Activated CD8-positive, alpha-beta memory T cell treated with anti-CD3 and anti-CD28 coated beads, Interleukin-2, amount 10 ng/mL, durations not matched to agents 7 days and 5 days (primary cell): ENCODE measurements around the gene CMSS1. TPM values are rescaled to one million over a fixed set of nuclear protein-coding genes. Genes with fewer than 3 reads are reported as not detected.
A peak's percentile ranks its signal among the peaks of the same experiment; 100 is the strongest.

Source experiments
- ATAC-seq: fragments of 150-1000 bp; cut with Tn5 transposase; one replicate; pipeline ENCODE4 v1.10.0; 2021; ENCODE audit warnings: moderate library complexity
- CTCF ChIA-PET: fragments of 350-600 bp; sonication (Branson Sonifier 250); formaldehyde crosslinking; loops from one replicate; lab custom pipeline; 2021; ENCODE audit warnings: antibody characterized with exemption; lab: Charles Lee
- DNase-seq: peaks from one replicate; pipeline ENCODE4 v3.0.0-alpha.2; 2020
- H3K27ac Mint-ChIP-seq: one replicate; pipeline ENCODE4 v1.8.0; 2021; ENCODE audit warnings: mild to moderate bottlenecking, mixed read lengths
- H3K27me3 Mint-ChIP-seq: one replicate; pipeline ENCODE4 v1.8.0; 2021; ENCODE audit warnings: mixed read lengths
- H3K36me3 Mint-ChIP-seq: one replicate; pipeline ENCODE4 v1.8.0; 2021; ENCODE audit warnings: mild to moderate bottlenecking, mixed read lengths
- H3K4me1 Mint-ChIP-seq: one replicate; pipeline ENCODE4 v1.8.0; 2021; ENCODE audit warnings: mixed read lengths
- H3K4me3 Mint-ChIP-seq: one replicate; pipeline ENCODE4 v1.8.0; 2021; ENCODE audit warnings: mild to moderate bottlenecking, moderate library complexity, mixed read lengths
- H3K9me3 Mint-ChIP-seq: one replicate; pipeline ENCODE4 v1.8.0; 2022; ENCODE audit warnings: low read depth, mixed read lengths
- total RNA-seq, 2 experiments: library from RNA; stranded (reverse); gene quantifications; one replicate each; pipeline ENCODE4 v1.2.3, GENCODE V29; 2021

CMSS1 gene
- total RNA-seq, 2 experiments from 2014 or later = 57.2 to 57.5 TPM

DNA sequence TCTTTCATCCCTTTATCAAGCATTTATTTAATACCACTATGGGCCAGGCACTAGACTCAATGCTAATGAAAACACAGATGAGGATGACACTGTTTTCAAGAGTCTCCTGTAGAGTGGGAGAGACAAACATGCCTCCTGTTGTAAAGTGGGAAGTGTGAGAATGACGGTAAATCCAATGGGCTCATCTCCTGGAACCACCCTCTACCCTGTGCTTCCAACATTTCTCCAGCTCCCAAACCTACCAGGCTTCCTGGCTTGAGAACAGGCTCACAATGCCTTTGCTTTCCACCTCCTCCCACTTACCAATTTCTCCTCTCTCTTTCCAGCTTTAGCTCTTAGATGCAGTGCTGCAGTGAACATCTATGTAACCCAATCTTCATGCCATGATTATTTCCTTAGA is 389.0 kb downstream of the CMSS1 start:
- DNase-seq (no peak), ATAC-seq (no peak)
- CTCF ChIA-PET = no interaction called here
- Mint-ChIP-seq H3K9me3 (no peaks in the 10 kb centered on the region), H3K27me3 (peaks cover 3% of the 10 kb centered on the region), H3K36me3 (peaks cover 15% of the 10 kb centered on the region), H3K27ac (no peak overlapping the region), H3K4me1 (peaks cover 21% of the 10 kb centered on the region), H3K4me3 (no peak overlapping the region)

DNA sequence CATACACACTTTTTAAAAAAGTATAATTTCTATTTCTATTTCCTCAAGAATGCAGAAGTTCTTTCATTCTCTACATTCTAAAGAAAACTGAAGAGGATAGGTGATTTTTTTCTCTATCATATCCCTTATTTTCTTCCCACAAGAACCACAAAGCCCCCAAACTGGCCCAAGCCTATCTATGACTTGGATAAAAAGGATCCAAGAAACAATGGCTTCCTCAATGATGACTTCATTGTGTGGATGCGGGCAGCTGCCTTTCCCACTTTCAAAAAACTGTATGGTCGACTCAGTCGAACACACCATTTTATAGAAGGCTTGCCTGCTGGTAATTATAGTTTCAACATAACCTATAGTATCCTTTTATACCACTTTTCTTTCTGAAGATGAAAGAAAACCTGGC is 390.2 kb downstream of the CMSS1 start:
- peaks cover 21% of the 10 kb centered on the region for H3K4me1 Mint-ChIP-seq
- peaks cover 15% of the 10 kb centered on the region for H3K36me3 Mint-ChIP-seq
- DNase-seq (no peak), ATAC-seq (no peak)
- H3K9me3 Mint-ChIP-seq = no peaks in the 10 kb centered on the region
- peaks cover 3% of the 10 kb centered on the region for H3K27me3 Mint-ChIP-seq
- no peak overlapping the region for H3K4me3 Mint-ChIP-seq
- no peak overlapping the region for H3K27ac Mint-ChIP-seq
- CTCF ChIA-PET = interaction anchor here (1.3 kb wide), 1 partner anchor 139 kb away, joined by 3 read pairs; no protein-coding TSS in a partner anchor

DNA sequence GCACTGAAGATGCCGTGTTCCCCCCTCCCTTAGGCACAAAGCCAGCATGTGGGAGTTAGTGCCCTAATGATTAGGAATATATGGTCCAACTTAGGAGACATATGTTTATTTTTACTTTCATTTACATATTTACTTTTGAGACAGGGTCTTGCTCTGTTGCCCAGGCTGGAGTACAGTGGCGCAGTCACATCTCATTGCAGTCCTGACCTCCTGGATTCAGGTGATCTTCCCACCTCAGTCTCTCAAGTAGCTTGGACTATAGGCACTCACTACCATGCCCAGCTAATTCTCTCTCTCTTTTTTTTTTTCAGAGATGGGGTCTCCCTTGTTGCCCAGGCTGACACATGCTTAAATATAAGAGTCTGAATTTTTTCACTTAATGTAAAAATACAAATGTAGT is 391.5 kb downstream of the CMSS1 start:
- Mint-ChIP-seq H3K27ac (no peak overlapping the region), H3K9me3 (no peaks in the 10 kb centered on the region), H3K36me3 (peaks cover 15% of the 10 kb centered on the region), H3K4me1 (peaks cover 21% of the 10 kb centered on the region), H3K27me3 (peaks cover 3% of the 10 kb centered on the region), H3K4me3 (no peak overlapping the region)
- ATAC-seq (no peak), DNase-seq (no peak)
- CTCF ChIA-PET = no interaction called here

DNA sequence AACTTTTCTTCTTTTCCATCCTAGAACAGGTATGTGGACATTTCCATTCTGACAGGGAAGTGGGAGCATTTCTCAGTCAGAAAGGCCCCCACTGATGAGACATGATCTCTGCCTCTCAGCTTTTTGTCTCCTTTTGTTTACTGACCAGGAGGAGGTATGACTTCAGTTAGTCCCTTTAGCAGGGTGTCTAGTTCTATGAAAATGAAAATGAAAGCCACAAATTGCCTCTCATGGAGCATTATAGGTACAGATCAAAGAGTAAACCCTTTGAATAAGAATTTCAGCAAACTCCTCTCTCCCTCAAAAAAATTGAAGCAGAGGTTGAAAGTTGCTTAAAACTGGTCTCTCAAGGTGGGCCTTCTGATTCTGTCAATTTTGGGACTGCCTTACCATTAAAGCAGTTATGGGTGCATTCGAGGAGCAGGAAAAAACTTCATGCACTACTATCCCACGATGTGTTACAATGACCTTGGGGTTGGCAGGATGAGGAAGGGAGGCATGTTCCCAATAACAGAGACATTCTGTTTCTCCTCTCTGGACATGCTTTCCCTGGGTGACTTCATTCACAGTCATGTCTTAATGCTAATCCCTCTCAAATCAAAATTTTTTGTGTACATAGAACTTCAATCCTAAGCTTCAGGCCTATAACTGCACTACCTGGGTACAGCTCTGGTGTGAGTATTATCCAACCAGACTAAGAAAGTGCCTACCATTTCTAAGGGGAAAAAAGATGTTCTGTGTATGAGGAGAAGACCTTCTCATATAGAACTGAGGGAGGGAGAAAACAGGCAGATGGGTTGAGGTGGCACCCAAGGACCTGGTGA is 392.5 kb downstream of the CMSS1 start:
- peak; percentile 96 for ATAC-seq
- Mint-ChIP-seq H3K27ac (peak overlapping the region; percentile 85), H3K36me3 (peaks cover 15% of the 10 kb centered on the region), H3K4me1 (peaks cover 21% of the 10 kb centered on the region), H3K4me3 (peak overlapping the region; percentile 55), H3K9me3 (no peaks in the 10 kb centered on the region), H3K27me3 (peaks cover 3% of the 10 kb centered on the region)
- CTCF ChIA-PET = no interaction called here
- no peak for DNase-seq

DNA sequence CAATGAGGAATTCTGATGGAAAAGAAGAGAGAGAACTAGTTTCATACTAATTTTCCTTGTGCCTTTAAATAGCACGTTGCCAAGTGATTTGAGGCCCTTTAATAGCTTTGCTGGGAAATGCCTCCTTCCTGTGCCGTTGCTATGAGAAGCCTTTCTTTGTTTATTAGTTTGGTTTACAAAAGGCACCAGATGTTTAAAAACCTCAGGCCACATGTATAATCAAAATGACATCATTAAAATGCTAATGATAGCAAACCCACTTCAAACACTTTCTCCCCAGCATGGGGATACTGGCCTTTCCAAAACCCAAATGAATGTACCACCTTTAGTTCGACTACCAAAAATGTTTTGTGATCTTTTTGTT is 393.1 kb downstream of the CMSS1 start:
- Mint-ChIP-seq H3K4me1 (peaks cover 21% of the 10 kb centered on the region), H3K9me3 (no peaks in the 10 kb centered on the region), H3K4me3 (no peak overlapping the region), H3K27ac (peak overlapping the region; percentile 85), H3K27me3 (peaks cover 4% of the 10 kb centered on the region), H3K36me3 (peaks cover 15% of the 10 kb centered on the region)
- CTCF ChIA-PET = no interaction called here
- DNase-seq = no peak
- peak; percentile 30 for ATAC-seq

DNA sequence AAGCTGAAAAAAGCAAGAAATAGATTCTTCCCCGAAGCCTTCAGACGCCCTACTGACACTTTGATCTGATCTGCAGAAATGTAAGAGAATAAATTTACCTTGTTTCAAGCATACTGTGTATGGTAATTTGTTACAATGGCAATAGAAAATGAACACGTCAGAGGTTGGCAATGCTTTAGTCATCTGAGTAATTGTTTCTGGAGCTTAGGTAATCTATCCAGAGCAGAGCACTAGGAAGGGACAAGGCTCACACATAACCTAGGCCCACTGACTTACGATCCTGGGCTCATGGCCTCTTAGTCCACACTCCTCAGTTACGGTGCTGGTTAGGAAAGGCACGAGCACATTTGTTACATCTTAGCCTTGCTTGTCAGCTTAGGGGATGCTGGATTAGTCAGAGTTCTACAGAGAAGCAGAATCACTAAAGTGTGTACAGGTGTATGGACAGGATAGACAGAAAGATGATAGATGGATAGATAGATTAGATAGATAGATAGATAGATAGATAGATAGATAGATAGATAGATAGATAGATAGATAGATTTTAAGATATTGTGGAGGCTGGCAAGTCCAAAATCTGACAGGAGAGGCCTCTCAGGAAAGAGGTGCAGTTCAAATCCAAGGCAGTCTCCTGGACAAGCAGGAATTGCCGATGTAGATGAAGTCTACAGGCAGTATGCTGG is 396.4 kb downstream of the CMSS1 start:
- H3K9me3 Mint-ChIP-seq = peaks cover 4% of the 10 kb centered on the region
- no peak overlapping the region for H3K4me3 Mint-ChIP-seq
- H3K27me3 Mint-ChIP-seq = peaks cover 22% of the 10 kb centered on the region
- no peak overlapping the region for H3K27ac Mint-ChIP-seq
- CTCF ChIA-PET = interaction anchor here (1.3 kb wide), 1 partner anchor 382 kb away, joined by 3 read pairs; no protein-coding TSS in a partner anchor
- H3K36me3 Mint-ChIP-seq = peaks cover 14% of the 10 kb centered on the region
- DNase-seq (no peak), ATAC-seq (no peak)
- peaks cover 17% of the 10 kb centered on the region for H3K4me1 Mint-ChIP-seq

DNA sequence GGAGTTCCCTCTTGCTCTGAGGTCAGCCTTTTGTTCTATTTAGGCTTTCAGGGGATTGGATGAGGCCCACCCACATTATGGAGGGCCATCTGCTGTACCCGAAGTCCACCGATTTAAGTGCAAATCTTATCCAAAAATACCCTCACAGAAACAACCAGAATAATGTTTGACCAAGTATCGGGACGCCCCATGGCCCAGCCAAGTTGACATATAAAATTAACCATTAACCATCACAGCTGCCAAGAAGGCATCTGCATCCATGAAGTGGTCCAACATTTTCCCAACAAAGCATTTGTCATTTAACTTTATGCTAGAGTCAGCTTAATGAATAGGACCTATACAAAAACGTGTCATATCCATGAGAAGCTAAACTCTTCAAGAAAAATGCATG is 396.9 kb downstream of the CMSS1 start:
- ATAC-seq (no peak), DNase-seq (no peak)
- CTCF ChIA-PET = interaction anchor here (1.3 kb wide), 1 partner anchor 383 kb away, joined by 3 read pairs; no protein-coding TSS in a partner anchor
- peaks cover 14% of the 10 kb centered on the region for H3K4me1 Mint-ChIP-seq
- peaks cover 26% of the 10 kb centered on the region for H3K27me3 Mint-ChIP-seq
- H3K27ac Mint-ChIP-seq = no peak overlapping the region
- H3K9me3 Mint-ChIP-seq = peaks cover 7% of the 10 kb centered on the region
- H3K36me3 Mint-ChIP-seq = peaks cover 18% of the 10 kb centered on the region
- no peak overlapping the region for H3K4me3 Mint-ChIP-seq

DNA sequence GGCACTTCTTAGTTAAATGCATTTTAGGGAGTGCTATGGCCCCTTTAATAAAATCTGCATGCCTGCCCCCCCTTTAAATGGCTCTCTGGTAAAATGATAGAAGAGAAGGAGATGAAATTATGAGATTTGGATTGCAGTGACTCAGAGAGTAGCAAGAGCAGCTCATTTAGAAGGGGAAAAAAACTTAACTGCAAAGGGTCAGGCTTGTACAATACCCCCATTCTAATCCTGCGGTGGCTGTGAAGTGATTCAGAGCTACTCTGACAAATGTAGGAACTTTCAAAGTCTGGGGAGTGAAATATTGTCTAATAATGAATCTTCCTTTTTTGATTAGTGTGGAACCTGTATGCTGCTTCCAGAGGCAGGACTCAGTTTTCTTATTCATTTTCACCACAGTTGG is 399.1 kb downstream of the CMSS1 start:
- DNase-seq (no peak), ATAC-seq (no peak)
- H3K36me3 Mint-ChIP-seq = peaks cover 9% of the 10 kb centered on the region
- no peak overlapping the region for H3K27ac Mint-ChIP-seq
- H3K4me3 Mint-ChIP-seq = no peak overlapping the region
- CTCF ChIA-PET = no interaction called here
- peaks cover 9% of the 10 kb centered on the region for H3K9me3 Mint-ChIP-seq
- peaks cover 26% of the 10 kb centered on the region for H3K27me3 Mint-ChIP-seq
- peaks cover 7% of the 10 kb centered on the region for H3K4me1 Mint-ChIP-seq

DNA sequence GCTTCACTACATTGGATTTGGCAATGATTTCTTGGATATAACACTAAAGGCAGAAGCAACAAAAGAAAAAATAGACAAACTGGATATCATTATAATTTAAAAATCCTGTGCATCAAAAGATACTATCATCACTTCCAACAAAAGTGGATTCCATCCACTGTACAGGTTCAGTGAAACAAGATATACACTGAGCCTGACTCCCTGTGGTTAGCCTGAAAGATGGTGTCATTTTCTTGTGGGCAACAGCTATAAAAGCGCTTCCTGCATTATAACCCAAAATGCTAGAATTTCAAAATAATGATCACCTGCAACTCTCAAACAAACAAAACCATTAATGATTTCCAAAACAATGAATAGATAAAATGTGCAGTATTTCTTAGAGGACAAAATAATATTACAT is 403.5 kb downstream of the CMSS1 start:
- H3K36me3 Mint-ChIP-seq = peaks cover 9% of the 10 kb centered on the region
- CTCF ChIA-PET = interaction anchor here (0.8 kb wide), 1 partner anchor 410 kb away, joined by 3 read pairs; no protein-coding TSS in a partner anchor
- no peak overlapping the region for H3K4me3 Mint-ChIP-seq
- H3K27ac Mint-ChIP-seq = no peak overlapping the region
- ATAC-seq (no peak), DNase-seq (no peak)
- peaks cover 28% of the 10 kb centered on the region for H3K27me3 Mint-ChIP-seq
- peaks cover 7% of the 10 kb centered on the region for H3K4me1 Mint-ChIP-seq
- peaks cover 9% of the 10 kb centered on the region for H3K9me3 Mint-ChIP-seq

DNA sequence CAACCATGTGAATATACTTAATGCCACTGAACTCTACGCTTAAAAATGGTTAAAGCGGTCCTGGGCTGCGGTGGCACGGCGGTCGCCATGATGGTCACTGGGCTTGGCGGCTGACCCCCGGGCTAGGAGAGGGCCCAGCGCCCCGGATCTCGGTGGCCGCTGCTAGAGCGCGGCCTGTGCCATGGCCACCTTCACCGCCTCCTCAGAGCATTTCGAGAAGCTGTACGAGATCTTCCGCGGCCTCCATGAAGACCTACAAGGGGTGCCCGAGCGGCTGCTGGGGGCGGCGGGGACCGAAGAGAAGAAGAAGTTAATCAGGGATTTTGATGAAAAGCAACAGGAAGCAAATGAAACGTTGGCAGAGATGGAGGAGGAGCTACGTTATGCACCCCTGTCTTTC is 407.5 kb downstream of the CMSS1 start:
- Mint-ChIP-seq H3K27me3 (peaks cover 12% of the 10 kb centered on the region), H3K27ac (no peak overlapping the region), H3K4me1 (peaks cover 15% of the 10 kb centered on the region), H3K36me3 (peaks cover 2% of the 10 kb centered on the region), H3K9me3 (peaks cover 2% of the 10 kb centered on the region), H3K4me3 (no peak overlapping the region)
- ATAC-seq = no peak
- DNase-seq = no peak
- CTCF ChIA-PET = interaction anchor here (0.8 kb wide), 1 partner anchor 32 kb away, joined by 3 read pairs; no protein-coding TSS in a partner anchor

DNA sequence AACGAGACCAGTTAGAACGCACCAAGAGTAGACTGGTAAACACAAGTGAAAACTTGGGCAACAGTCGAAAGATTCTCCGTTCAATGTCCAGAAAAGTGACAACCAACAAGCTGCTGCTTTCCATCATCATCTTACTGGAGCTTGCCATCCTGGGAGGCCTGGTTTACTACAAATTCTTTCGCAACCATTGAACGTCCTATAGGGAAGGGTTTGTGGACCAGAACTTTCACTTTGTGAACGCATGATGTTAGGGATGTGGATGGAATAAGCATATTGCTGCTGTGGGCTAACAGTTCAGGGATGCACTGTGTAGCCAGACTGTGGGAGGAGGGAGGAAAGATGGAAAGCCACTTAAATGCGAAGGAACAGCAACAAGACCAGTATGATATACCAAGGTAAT is 408.2 kb downstream of the CMSS1 start:
- ATAC-seq = no peak
- no peak for DNase-seq
- peaks cover 14% of the 10 kb centered on the region for H3K27me3 Mint-ChIP-seq
- no peak overlapping the region for H3K27ac Mint-ChIP-seq
- peaks cover 2% of the 10 kb centered on the region for H3K36me3 Mint-ChIP-seq
- H3K4me1 Mint-ChIP-seq = peaks cover 13% of the 10 kb centered on the region
- H3K9me3 Mint-ChIP-seq = peaks cover under 1% of the 10 kb centered on the region
- no peak overlapping the region for H3K4me3 Mint-ChIP-seq
- CTCF ChIA-PET = interaction anchor here (0.8 kb wide), 1 partner anchor 31 kb away, joined by 3 read pairs; no protein-coding TSS in a partner anchor

DNA sequence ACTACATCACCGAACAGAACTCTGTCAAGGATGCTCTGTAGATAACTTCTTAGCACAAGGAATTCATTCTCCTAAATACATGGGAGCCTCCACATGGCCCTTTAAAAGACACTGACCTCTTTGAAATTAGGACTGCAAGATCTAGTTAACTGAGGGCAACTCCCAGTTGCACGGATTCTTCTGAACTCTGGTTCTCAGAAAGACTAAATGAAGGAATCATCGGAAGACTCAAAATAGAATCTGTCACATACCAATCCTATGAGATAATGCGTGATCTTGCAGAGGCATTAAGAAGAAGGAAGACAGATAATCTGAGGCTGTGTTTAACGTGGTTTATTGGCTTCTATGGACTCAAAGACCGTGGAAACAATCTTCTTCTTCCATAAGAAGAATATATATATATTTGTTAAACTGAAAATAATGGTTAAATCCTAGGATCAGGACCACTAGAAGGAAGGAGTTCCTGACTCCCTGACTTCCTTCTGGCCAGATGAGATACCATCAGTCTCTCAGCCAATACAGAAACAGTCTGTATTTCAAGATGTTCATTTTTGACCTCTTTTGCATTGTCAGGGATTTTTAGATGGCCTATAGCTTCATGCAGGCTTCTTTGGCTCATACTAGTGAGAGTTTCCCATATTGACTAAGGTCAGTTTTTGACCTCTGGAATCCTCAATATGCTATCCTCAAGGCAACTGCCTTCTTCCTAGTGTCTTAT is 409.2 kb downstream of the CMSS1 start:
- H3K4me1 Mint-ChIP-seq = peaks cover 8% of the 10 kb centered on the region
- H3K27me3 Mint-ChIP-seq = peaks cover 15% of the 10 kb centered on the region
- no peaks in the 10 kb centered on the region for H3K9me3 Mint-ChIP-seq
- H3K36me3 Mint-ChIP-seq = no peaks in the 10 kb centered on the region
- ATAC-seq = no peak
- no peak overlapping the region for H3K4me3 Mint-ChIP-seq
- DNase-seq = no peak
- CTCF ChIA-PET = no interaction called here
- H3K27ac Mint-ChIP-seq = no peak overlapping the region

DNA sequence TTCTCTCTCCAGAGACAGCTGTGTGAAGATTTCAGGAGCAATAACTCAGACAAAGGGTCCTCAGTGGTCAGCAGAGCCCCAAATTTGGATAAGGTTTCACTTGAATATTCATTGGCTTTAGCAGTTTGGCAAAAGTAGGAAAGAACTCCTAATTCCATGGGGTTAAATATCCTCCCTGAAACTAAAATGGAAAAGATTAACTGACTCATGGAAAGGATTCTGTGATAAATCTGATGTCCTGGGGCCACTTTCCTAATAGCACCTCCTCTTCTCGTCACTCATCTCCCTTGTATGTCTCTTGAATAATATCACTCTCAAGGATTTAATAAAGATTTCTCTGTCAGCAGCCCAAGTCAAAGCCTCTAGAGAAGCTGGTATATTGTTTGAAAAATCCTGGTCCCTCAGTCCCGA is 409.9 kb downstream of the CMSS1 start:
- no peaks in the 10 kb centered on the region for H3K36me3 Mint-ChIP-seq
- peaks cover 13% of the 10 kb centered on the region for H3K27me3 Mint-ChIP-seq
- DNase-seq (no peak), ATAC-seq (no peak)
- peaks cover 8% of the 10 kb centered on the region for H3K4me1 Mint-ChIP-seq
- no peak overlapping the region for H3K27ac Mint-ChIP-seq
- CTCF ChIA-PET = no interaction called here
- H3K9me3 Mint-ChIP-seq = no peaks in the 10 kb centered on the region
- no peak overlapping the region for H3K4me3 Mint-ChIP-seq
